ENCODE measurements around the gene NUP153.
"Not testable (repeated sequence)": the region's sequence is repeated elsewhere in the genome, so short reads cannot be mapped to it uniquely, and the experiment has no call there.

NUP153 gene

DNA sequence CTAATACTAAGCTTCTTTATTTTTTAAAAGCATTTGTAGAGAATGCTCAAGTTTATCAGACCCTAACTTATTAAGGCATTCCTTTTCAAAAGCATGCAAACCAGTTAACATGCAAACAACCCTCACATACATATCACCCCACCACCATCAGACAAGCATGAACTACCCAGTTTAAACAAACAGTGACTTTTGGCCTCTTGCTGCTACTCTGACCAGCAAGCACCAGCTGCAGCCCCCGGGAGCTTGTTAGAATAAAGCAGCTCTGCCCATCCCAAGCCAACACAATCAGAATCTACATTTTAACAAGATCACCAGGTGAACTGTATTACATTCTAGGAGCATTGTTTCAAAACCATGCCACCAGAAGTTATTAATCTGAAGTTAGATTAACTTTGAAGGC, 5.9 kb upstream of the NUP153 start:
- no peak for DNase-seq

DNA sequence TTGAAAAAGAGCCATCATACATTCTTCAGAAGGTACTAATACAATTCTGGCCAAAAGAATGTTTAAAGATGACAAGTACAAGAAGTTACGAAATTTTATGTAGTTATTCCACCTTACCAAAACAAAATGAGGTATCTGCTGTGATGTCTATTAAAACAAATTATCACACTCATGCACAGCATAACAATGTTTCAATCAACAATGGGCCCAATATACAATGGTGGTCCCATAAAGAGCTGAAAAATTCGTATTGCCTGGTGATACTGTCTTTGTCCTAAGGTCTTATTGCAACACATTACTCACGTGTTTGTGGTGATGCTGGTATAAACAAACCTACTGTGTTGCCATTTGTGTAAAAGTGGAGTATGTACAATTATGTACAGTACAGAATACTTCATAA, 3.6 kb upstream of the NUP153 start:
- no peak for DNase-seq

DNA sequence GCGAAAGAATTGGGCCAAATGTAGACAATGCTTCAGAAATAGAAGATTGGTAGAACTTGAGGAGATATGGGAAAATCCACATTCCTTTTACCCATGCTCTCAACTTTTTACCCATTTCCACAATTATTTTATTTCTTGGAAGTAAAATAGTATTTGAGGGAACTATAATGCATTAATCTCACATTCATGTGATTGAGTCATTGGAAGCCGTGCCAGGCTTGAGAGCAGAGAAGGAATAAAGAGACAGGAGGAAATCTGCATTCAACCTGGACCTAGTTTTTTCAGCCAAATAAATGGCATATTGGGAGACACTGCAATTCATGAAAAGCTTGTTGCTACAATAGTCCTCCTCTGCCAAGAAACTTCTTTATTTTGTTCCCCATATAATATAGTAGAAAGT, 2.8 kb upstream of the NUP153 start:
- no peak for DNase-seq

DNA sequence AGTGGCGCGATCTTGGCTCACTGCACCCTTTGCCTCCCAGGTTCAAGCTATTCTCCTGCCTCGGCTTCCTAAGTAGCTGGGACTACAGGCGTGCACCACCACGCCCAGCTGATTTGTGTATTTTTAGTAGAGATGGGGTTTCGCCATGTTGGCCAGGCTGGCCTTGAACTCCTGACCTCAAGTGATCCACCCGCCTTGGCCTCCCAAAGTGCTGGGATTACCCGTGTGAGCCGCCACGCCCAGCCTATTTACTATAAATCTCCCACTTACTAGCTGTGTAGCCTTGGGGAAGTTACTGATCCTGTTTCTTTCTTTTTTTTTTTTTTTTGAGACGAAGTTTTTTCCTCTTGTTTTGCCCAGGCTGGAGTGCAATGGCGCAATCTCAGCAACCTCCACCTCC, 1.3 kb upstream of the NUP153 start:
- not testable (repeated sequence) for DNase-seq

DNA sequence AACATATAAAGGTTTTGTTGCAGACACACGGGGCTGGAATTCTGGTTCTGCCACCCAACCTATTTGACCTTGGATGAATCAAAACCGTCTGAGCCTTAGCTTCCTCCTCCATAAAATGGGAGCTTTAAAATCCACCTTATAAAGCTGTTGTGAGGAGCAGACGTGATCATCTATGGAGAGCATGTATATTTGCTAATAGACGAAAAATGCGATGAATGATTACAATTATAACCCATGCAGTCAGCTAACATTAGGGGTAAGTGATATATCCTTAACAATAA, 586 bp upstream of the NUP153 start:
- no peak for DNase-seq

GRCh38 chr6:17705778-17706579, 746 bp downstream of the NUP153 start:
- DNase-seq: peak; percentile 50

- DNase-seq: peak; percentile 19
These were observed 1.3 kb downstream of the NUP153 start for GRCh38 chr6:17705428-17705777.

GRCh38 chr6:17703256-17703694, 3.5 kb downstream of the NUP153 start:
- DNase-seq: no peak

- no peak for DNase-seq
These were observed 6.0 kb downstream of the NUP153 start for GRCh38 chr6:17700421-17701416.

DNA sequence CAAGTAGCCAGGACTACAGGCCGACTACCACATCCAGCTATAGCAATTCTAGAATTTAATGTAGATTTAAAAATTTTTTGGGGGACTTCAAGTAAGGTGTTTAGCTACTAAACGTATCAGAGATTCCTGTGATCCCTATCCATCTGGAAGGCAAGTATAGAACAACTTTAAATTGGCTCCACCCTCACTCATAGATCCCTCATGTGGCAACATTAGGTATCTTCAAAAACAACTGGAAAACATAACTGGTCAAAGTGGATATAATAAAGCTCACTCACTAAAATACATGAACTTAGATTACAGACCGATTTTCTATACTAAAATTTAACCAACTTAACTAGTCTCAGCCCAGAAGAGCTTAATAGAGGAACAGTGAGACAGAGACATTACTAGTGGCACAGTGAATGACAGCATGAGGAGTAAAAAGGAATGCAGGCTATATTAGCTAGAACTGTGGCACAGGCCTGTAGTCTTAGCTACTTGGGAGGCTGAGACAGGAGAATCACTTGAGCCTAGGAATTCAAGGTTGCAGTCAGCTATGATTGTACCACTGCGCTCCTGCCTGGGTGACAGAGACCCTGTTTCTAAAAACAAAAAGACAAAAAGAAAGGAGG, 14.7 kb downstream of the NUP153 start:
- DNase-seq: no peak

DNA sequence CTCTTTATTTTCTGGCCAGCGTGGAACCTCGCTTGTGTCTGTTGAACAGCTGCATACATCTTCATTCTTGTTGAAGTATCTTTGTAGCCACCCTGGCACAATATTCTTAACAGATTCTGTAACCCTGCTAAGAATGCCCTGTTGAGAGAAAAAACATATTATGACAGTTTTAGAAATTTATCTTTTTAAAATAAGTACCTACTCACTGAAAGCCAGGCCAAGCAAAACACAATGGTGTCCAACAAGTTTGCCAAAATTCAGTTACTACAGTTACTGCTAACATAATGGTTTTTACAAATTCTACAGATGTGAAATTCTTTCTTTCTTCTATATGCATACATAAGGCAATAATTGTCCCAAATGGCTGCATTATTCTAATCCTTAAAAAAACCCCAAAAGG, 18.2 kb downstream of the NUP153 start:
- DNase-seq: no peak

DNA sequence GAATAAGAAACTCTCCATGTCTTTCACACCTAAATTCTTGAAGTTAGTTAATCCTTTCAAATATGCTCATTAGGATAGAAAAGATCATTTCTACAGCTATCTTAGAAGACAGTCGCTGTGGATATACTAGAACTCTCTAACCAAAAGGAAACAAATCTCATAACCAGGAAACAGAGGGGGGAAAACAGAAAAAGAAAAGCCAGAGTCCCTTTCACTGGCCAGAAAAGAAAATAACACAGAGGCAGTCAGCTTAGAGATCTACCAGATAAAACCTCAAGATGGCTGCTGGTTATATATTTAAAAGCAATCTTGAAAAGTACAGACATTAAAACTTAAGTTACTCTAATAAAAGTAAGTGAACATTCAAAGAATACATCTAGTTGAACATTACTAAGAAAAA, 19.6 kb downstream of the NUP153 start:
- no peak for DNase-seq

DNA sequence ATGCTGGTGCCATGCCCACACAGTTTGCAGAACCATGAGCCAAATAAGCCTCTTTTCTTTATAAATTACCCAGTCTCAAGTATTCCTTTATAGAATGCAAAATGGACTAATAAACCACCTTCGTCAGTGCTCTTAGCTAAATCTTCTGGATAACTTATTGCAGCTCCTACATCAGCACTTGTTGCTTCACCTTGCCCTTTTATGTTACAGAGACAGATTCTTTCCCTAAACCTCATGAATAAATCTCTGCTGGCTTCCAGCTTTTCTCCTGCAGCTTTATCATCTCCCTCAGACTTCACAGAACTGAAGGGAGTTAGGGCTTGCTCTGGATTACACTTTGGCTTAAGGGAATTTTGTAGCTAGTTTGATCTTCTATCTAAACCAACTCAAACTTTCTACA, 22.6 kb downstream of the NUP153 start:
- no peak for DNase-seq

- no peak for DNase-seq
These were observed 23.3 kb downstream of the NUP153 start for GRCh38 chr6:17683428-17683827.

DNA sequence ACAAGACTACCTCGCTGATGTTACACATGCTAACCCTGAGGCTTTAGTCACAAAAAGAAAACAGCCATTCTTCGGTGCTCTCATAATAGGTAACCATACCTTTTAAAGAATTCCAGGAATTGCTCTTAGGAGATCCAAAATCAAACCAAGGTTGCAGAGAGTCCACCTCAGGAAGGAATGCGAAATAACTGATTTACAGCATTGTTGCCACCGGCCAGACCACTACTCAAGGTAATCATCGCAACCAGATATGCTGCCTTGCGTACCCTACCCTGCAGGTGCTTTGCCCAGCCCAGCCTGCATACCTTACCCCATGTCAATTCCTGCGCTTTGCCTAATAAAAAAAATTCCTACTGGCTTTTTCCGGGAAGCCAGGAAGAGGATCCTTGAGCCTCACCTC, 27.0 kb downstream of the NUP153 start:
- DNase-seq: no peak

DNA sequence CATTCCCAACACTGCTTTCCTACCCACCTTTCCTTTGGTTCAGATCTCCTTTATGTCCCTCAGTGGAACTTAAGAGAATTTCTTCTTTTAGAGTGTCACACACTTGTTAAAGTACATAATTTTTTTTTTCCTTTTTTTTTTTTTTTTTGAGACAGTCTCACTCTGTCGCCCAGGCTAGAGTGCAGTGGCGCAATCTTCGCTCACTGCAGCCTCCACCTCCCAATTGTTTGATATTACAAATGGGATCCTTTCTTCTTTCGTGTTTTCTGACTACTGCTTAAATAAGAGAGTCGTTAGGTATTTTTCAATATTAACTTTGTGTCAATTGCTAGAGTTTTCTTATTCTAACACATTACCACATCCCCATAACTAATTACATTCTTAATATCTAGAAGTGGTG, 29.1 kb downstream of the NUP153 start:
- DNase-seq: no peak

DNA sequence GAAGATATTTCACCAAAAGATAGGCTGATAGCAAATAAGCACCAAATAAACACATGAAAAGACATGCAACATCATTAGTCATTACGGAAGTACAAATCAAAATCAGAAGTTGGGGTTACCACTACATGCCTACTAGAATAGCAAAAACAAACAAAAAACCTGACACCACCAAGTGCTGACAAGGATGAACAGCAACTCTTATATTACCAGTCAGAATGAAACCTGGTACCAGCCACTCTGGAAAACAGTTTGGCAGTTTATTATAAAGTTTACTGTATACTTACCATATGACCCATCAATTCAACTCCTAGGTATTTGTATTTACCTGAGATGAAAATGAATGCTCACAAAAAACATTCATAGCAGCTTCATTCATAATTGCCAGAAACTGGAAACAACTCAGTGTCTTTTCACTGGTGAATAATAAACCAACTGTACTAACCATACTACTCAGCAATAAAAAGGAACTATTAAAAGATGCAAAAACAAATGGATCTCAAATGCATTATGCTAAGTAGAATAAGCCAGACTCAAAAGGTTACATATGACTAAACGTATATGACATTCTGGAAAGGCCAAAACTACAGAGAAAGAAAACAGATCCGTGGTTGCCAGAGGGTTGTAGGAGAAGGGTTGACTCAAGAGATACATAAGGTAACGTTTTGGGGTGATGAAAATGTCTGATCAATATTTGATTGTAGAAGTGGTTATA, 33.0 kb downstream of the NUP153 start:
- no peak for DNase-seq

DNA sequence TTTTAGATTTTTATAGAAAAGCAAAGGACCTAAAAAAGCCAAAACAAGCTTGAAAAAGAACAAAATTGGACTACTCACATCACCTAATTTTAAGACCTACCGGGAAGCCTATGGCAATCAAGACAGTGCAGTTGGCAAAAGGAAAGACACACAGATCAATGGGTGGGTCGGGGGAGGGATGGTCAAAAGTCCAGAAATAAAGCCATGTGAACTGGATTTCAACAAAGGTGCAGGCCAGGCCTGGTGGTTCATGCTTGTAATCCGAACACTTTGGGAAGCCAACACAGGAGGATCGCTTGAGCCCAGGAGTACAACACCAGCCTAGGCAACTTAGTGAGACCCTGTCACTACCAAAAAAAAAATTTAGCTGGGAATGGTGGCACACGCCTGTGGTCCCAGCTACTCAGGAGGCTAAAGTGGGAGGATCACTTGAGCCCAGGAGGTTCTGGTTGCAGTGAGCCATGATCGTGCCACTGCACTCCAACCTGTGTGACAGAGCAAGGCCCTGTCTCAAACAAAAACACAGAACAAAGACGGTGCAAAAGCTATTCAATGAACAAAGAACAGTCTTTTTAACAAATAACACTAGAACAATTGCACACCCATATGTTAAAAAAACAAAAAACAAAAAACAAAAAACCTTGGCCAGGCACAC, 34.5 kb downstream of the NUP153 start:
- no peak for DNase-seq

GRCh38 chr6:17666646-17667045, 40.1 kb downstream of the NUP153 start:
- no peak for DNase-seq

DNA sequence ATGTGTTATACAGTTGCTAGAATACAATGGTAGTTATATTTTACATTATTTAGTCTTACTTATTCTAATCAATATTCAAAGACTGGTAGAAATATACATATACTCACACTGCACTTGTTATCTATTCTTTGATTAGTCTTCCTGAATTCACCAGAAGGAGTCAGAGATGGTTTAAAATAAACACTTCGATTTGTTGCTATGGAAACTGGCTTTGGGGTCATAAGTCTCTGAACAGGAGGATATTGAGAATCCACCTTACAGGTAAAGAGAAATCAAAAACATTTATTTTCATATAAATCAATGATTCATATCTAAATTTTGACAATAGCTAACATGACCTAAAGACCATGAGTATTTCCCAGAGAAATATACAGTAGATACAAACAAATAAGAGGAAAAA, 41.6 kb downstream of the NUP153 start:
- no peak for DNase-seq

- no peak for DNase-seq
These were observed 43.5 kb downstream of the NUP153 start for GRCh38 chr6:17663226-17663625.

DNA sequence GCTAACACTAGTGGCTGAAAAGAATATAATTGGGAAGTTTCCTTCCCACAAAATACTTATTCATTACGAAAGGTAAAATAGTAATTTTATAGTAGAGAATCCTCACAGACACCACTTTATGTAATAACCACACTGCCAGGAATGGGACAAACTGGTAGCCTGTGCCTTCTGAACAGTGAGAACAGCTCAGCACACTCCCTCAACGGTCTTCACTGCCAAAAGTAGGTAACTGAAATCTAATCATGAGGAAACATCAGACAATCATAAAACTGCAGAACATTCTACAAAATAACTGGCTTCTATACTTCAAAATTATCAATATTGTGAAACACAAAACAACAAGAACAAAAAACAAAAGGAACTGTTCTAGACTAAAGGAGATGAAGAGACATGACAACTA, 44.1 kb downstream of the NUP153 start:
- no peak for DNase-seq

DNA sequence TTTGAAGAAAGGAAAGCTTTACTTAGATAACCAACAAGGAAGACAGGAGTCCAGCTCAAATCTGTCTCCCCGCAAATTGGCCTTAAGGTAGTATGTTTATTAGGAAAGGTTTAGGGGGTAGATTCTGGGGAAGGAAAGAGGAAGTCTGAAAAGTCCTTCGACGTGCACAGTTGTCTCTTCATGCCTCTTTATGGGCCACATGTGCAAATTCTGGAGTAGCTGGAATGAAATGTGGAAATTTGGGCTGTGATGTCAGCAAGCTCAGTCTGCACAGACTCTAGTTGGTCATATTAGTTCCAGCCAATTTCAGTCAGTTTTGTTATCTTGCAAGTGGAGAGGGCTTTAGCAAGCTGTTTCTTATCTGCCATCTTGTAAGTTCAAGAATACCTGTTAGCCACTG, 50.1 kb downstream of the NUP153 start:
- DNase-seq: no peak

Measured in NCI-H1092 treated with DMSO at 0.1 percent for 48 hours (cell line).